ENCODE measurements around the gene NUAK2.

The NUAK2 gene

GRCh38 chr1:205270764-205271163 lies 50.8 kb downstream of the NUAK2 start:
- peak; percentile 72 for DNase-seq

DNA sequence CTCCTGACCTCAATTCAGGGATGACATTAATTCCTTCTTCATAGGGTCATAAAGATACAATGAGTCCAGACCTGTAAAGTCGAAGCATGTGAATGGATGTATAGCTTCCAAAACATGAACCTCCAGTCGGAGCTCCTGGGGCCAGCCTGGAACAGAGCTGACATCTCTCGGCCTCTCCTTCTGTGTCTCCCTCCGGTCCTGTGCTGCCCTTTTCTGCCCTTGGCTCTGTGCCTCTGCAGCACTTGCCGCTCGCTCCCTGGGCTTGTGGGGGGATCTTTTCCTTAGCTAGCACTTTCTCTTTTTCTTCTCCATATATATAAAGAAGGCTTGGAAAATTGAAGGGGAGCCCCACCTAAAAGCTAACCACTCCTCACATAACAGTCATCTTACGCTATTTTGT lies 51.3 kb downstream of the NUAK2 start:
- DNase-seq = no peak

GRCh38 chr1:205269711-205270110 lies 51.8 kb downstream of the NUAK2 start:
- DNase-seq = no peak

GRCh38 chr1:205268846-205269680 lies 52.5 kb downstream of the NUAK2 start:
- DNase-seq = no peak

GRCh38 chr1:205267306-205267902 lies 54.1 kb downstream of the NUAK2 start:
- no peak for DNase-seq

- no peak for DNase-seq
These were observed 54.8 kb downstream of the NUAK2 start for GRCh38 chr1:205266611-205267305.

DNA sequence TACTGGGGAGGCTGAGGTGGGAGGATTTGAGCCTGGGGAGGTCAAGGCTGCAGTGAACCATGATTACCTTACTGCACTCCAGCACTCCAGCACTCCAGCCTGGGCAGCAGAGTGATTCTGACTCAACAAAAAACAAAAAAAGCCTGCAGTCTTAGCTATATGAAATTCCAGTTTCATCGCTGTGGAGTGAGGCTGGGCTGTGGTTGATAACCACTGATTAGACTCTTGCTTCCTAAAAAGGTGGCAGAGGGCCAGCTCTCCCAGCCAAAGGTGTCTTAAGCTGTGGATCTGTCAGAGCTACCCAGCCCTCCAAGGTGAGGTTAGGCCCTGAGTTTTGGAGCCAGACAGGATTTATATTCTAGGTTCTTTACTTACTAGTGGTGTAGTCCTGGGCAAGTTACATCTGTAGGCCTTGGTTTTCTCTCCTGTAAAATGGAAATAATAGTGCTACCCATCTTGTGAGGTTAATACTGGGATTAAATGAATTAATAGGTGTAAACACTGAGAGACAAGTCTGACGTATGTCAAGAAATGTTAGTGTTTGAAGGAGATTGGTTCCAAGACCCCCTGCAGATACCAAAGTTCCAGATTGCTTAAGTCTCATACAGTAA lies 57.9 kb downstream of the NUAK2 start:
- DNase-seq = no peak

DNA sequence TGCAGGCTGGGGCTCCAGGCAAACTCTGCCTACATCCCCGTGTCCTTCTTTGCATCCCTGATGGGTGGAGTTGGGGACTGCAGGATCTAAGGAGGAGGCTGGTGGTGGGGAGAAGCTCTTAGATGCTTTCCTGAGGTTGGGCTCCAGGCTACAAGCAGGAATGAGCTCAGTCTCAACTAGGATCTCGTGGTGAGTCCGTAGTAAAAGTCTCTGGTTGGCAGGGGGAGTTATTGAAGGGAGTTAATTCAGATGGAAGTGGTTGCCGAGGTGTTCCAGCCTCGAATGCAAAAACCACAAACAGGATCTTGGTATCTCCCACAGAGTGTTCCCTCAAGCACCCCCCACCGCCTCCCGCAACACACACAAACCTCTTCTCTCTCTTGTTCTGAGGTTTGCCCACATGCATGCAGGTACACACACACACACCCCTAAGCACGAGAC lies 58.8 kb downstream of the NUAK2 start:
- no peak for DNase-seq

DNA sequence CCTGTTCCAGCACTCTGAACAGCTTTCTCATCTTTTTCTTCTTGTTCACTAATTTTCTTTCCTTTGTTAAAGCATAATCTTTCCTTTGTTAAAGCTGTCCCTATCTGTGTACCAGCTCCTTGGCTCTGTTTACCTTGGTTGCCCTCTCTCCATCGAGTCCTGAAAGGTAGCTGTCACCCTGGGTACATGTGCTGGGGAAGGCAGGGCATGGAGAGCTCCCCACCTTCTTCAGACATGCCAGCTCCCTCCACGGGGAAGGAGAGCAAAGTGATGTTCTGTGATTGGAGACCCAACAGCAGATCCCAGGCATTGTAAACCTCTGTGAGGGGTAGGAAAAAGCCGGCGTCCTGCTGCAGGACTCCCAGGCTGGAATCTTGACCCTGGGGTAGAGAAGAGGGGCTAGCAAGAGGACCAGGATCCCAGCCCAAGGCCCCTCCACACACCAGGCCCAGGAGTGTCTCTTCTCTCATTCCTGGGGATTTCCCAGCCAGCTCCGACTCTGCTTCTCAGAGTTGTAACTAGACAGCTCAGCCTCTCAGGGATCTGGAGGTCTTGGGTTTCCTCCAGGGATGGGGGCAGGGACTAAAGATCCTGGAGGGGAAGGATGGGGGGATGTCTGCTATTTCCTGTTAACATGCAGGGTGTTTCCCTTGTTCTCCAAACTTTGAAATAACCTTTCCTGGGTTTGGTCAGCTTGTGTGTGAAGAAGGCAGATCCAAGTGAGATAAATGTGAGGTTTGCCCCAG lies 59.4 kb downstream of the NUAK2 start:
- DNase-seq = no peak

DNA sequence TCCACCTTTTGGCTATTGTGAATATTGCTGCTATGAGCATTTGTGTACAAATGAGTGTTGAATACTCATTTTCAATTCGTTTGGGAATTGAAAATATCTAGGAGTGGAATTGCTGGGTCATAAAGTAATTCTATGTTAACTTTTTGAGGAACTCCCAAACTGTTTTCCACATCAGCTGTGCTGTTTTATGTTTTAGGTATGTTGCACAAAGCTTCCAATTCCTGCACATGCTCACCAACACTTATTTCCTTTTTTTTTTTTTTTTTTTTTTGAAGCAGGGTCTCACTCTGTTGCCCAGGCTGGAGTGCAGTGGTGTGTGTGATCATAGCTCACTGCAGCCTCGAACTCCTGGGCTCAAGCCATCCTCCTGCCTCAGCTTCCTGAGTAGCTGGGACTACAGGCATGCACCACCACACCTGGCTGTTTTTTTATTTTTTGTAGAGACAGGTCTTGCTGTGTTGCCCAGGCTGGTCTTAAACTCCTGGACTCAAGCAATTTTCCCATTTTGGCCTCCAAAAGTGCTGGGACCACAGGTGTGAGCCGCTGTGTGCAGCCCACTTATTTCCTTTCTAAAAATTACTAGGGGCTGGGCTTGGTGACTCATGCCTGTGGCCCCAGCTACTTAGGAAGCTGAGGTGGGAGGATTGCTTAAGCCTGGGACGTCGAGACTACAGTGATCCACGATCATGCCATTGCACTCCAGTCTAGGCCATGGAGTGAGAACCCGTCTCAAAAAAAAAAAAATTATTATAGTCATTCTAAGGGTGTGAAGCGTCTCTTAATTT lies 60.4 kb downstream of the NUAK2 start:
- DNase-seq = no peak

DNA sequence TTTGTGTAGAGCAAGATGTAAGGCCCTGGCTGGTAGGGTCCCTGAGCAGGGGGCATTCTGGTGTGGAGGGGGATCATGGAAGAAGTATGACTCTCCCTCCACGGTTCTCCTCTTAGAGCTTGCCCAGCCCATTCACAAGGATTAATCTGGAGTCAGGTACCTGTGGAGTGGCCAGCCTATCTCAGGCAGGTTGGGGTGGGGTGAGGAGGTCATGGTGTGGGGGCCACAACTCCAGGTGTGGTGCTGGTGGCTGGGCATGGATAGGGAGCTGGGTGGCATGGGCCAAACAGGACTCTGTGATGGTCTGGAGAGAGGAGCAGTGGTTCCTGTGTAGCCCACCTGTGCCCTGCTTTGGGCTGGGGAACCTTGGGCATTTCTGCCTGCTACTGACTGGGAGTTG lies 61.5 kb downstream of the NUAK2 start:
- no peak for DNase-seq

GRCh38 chr1:205259324-205259832 lies 62.2 kb downstream of the NUAK2 start:
- no peak for DNase-seq

DNA sequence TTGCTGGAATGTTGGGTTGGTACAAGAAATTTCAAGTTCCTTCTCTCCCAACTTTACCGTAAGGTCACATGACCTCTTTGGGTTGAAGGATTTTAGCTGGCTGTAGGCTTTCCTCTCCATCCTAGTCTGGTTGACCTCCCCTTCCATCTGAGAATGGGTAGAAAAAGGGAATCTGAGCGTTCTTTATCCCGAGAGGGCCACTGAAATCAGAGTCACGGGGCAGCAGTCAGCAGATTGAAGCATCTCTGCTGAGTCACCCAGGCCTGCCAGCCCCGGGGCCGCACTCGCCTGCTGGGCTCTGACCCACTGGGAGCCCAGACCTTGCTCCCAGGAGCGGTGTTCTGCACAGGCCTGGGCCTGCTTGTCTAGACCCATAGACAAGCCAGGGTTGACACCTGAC lies 62.8 kb downstream of the NUAK2 start:
- no peak for DNase-seq

GRCh38 chr1:205258261-205258691 lies 63.3 kb downstream of the NUAK2 start:
- DNase-seq = no peak

GRCh38 chr1:205257735-205258134 lies 63.8 kb downstream of the NUAK2 start:
- DNase-seq = no peak

- no peak for DNase-seq
These were observed 64.5 kb downstream of the NUAK2 start for GRCh38 chr1:205256951-205257625.

- peak; percentile 76 for DNase-seq
These were observed 65.4 kb downstream of the NUAK2 start for GRCh38 chr1:205255941-205256780.

All from NCI-H774 (cell line).